ENCODE data around the gene ASB17. TPM values are rescaled to one million over a fixed set of nuclear protein-coding genes. Genes with fewer than 3 reads are reported as not detected.

Gene ASB17
- total and polyA plus RNA-seq, 2 experiments from 2014 or later, result 0.31 to 0.40 TPM

Other genes starting within 250 kb of the ASB17 start
- 79.5 and 88.5 TPM in 2 replicates for gene ACADM, start 207.7 kb downstream of the ASB17 start, total RNA-seq
- gene ACADM, start 207.7 kb downstream of the ASB17 start, polyA plus RNA-seq, result 53.7 and 57.6 TPM in 2 replicates
- 101 and 106 TPM in 2 replicates for gene RABGGTB, start 146.1 kb downstream of the ASB17 start, total RNA-seq
- gene RABGGTB, start 146.1 kb downstream of the ASB17 start, polyA plus RNA-seq, result 25.9 and 28.6 TPM in 2 replicates
- 0.37 and 0.52 TPM in 2 replicates for gene MSH4, start 135.5 kb downstream of the ASB17 start, total RNA-seq
- gene MSH4, start 135.5 kb downstream of the ASB17 start, polyA plus RNA-seq, result 0.13 and 0.19 TPM in 2 replicates
- gene ST6GALNAC3, start 142.3 kb upstream of the ASB17 start, total RNA-seq, result 29.4 and 40.5 TPM in 2 replicates
- gene ST6GALNAC3, start 142.3 kb upstream of the ASB17 start, polyA plus RNA-seq, result 33.3 and 37.5 TPM in 2 replicates

All from hepatocyte (in vitro differentiated cells).